Measurements from ENCODE around the gene RAB11A. TPM values are rescaled to one million over a fixed set of nuclear protein-coding genes. Genes with fewer than 3 reads are reported as not detected.

RAB11A gene
- total and polyA plus RNA-seq, 9 of the 15 experiments (the other 6 are each of a cell fraction or from before 2014, with no cell fraction given): 129 to 369 (median 245) TPM

DNA sequence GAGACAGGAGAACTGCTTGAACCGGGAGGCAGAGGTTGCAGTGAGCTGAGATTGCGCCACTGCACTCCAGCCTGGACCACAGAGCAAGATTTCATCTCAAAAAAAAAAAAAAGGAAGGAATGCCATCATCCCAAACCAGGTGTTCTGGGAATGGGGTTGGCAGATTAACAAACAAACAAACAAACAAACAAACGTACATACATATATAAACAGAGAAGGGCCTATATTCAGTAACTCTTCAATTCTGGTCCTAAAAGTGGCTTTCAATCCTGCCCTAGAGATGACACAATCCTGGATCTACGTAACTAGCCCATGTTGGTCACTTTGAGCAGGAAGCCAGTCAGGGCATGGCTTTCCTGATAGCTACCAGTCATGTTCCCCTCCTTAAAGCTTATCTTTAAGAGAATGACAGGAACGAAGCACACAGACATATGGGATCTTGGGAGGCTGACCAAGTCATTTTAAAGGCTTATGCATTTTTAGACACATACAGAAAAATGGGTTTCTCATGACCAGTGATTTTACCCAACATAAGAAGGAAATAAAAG is 29.9 kb upstream of the RAB11A start (continued):
- TF ChIP-seq, protein P1, sequence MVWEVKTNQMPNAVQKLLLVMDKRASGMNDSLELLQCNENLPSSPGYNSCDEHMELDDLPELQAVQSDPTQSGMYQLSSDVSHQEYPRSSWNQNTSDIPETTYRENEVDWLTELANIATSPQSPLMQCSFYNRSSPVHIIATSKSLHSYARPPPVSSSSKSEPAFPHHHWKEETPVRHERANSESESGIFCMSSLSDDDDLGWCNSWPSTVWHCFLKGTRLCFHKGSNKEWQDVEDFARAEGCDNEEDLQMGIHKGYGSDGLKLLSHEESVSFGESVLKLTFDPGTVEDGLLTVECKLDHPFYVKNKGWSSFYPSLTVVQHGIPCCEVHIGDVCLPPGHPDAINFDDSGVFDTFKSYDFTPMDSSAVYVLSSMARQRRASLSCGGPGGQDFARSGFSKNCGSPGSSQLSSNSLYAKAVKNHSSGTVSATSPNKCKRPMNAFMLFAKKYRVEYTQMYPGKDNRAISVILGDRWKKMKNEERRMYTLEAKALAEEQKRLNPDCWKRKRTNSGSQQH (CRISPR knock-in tag; IDR thresholded peaks at IDR 0.05): no peak
- TF ChIP-seq ETV1 (tag; conservative IDR thresholded peaks at IDR 0.05; ENCODE audit: low read depth) (peak; percentile 69), HDAC1 (IDR thresholded peaks at IDR 0.05) (peak in 1 of 2 experiments; percentile 55; a peak in 2 of 4 replicates), ATF1 (CRISPR knock-in tag; IDR thresholded peaks at IDR 0.05) (no peak), ATF1 (tag; IDR thresholded peaks at IDR 0.05) (peak; percentile 82), SMARCE1 (IDR thresholded peaks at IDR 0.05) (peak; percentile 60), ZNF57 (CRISPR knock-in tag; IDR thresholded peaks at IDR 0.05) (no peak), BCOR (IDR thresholded peaks at IDR 0.05) (peak; percentile 55), ZNF316 (IDR thresholded peaks at IDR 0.05) (no peak), CREM (IDR thresholded peaks at IDR 0.05; ENCODE audit: low read depth) (peak; percentile 87), KLF13 (tag; IDR thresholded peaks at IDR 0.05; ENCODE audit: borderline replicate concordance, low read depth) (no peak), ZNF644 (tag; IDR thresholded peaks at IDR 0.05; ENCODE audit: low read depth) (no peak), JUND (IDR thresholded peaks at IDR 0.05; ENCODE audit: borderline replicate concordance, low read depth, low read length) (peak; percentile 73), JUND (tag; IDR thresholded peaks at IDR 0.05; ENCODE audit: borderline replicate concordance, low read depth, low read length) (peak; percentile 48; the same call in 1 of the 3 replicates), EP300 (IDR thresholded peaks at IDR 0.05; ENCODE audit: low read length) (peak; percentile 86; the same call in 1 of the 2 replicates), KHSRP (IDR thresholded peaks at IDR 0.05) (no peak), PCBP2 (IDR thresholded peaks at IDR 0.05; ENCODE audit: low read depth, low read length, poor library complexity, severe bottlenecking) (no peak), ELF1 (tag; IDR thresholded peaks at IDR 0.05) (peak; percentile 46; the same call in 1 of the 2 replicates), ARID1B (IDR thresholded peaks at IDR 0.05) (peak; percentile 86), FUS (optimal IDR thresholded peaks at IDR 0.05; ENCODE audit: low read depth, low read length) (no peak), RBFOX2 (IDR thresholded peaks at IDR 0.05; ENCODE audit: low read depth, low read length) (no peak)
- TF ChIP-seq, protein P2, sequence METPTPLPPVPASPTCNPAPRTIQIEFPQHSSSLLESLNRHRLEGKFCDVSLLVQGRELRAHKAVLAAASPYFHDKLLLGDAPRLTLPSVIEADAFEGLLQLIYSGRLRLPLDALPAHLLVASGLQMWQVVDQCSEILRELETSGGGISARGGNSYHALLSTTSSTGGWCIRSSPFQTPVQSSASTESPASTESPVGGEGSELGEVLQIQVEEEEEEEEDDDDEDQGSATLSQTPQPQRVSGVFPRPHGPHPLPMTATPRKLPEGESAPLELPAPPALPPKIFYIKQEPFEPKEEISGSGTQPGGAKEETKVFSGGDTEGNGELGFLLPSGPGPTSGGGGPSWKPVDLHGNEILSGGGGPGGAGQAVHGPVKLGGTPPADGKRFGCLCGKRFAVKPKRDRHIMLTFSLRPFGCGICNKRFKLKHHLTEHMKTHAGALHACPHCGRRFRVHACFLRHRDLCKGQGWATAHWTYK (CRISPR knock-in tag; IDR thresholded peaks at IDR 0.05): no peak
- TF ChIP-seq, protein P3, sequence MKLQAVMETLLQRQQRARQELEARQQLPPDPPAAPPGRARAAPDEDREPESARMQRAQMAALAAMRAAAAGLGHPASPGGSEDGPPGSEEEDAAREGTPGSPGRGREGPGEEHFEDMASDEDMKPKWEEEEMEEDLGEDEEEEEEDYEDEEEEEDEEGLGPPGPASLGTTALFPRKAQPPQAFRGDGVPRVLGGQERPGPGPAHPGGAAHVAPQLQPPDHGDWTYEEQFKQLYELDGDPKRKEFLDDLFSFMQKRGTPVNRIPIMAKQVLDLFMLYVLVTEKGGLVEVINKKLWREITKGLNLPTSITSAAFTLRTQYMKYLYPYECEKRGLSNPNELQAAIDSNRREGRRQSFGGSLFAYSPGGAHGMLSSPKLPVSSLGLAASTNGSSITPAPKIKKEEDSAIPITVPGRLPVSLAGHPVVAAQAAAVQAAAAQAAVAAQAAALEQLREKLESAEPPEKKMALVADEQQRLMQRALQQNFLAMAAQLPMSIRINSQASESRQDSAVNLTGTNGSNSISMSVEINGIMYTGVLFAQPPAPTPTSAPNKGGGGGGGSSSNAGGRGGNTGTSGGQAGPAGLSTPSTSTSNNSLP (IDR thresholded peaks at IDR 0.05; ENCODE audit: borderline replicate concordance, low read depth, low read length): 0 out of 2 replicates have a peak, but pooled peaks have one; percentile 27
- TF ChIP-seq, protein P4, sequence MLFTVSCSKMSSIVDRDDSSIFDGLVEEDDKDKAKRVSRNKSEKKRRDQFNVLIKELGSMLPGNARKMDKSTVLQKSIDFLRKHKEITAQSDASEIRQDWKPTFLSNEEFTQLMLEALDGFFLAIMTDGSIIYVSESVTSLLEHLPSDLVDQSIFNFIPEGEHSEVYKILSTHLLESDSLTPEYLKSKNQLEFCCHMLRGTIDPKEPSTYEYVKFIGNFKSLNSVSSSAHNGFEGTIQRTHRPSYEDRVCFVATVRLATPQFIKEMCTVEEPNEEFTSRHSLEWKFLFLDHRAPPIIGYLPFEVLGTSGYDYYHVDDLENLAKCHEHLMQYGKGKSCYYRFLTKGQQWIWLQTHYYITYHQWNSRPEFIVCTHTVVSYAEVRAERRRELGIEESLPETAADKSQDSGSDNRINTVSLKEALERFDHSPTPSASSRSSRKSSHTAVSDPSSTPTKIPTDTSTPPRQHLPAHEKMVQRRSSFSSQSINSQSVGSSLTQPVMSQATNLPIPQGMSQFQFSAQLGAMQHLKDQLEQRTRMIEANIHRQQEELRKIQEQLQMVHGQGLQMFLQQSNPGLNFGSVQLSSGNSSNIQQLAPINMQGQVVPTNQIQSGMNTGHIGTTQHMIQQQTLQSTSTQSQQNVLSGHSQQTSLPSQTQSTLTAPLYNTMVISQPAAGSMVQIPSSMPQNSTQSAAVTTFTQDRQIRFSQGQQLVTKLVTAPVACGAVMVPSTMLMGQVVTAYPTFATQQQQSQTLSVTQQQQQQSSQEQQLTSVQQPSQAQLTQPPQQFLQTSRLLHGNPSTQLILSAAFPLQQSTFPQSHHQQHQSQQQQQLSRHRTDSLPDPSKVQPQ (CRISPR knock-in tag; IDR thresholded peaks at IDR 0.05; ENCODE audit: borderline replicate concordance): no peak

All from K562 (cell line).